Trophoblast cell (in vitro differentiated cells and primary cell): ENCODE results near the gene IMPDH2.
"Not testable (repeated sequence)": the region's sequence is repeated elsewhere in the genome, so short reads cannot be mapped to it uniquely, and the experiment has no call there.

Source experiments
- DNase-seq, 2 donors: peaks; one replicate each; pipeline ENCODE4 v3.0.0-alpha.2; 2016
- H2AFZ ChIP-seq: 2 replicates; pipeline ENCODE4 v1.6.1; 2013; ENCODE audit warnings: low read length, moderate library complexity, mild to moderate bottlenecking; ENCODE audit not compliant: insufficient read depth, poor library complexity
- H2AK5ac ChIP-seq: 2 replicates; pipeline ENCODE4 v1.6.1; 2013; ENCODE audit warnings: mild to moderate bottlenecking, low read length
- H2BK120ac ChIP-seq: 2 replicates; pipeline ENCODE4 v1.6.1; 2013; ENCODE audit warnings: low read length, mild to moderate bottlenecking, moderate library complexity; ENCODE audit not compliant: insufficient read depth, poor library complexity
- H2BK12ac ChIP-seq: 2 replicates; pipeline ENCODE4 v1.6.1; 2013; ENCODE audit warnings: mild to moderate bottlenecking, low read length, moderate library complexity
- H2BK5ac ChIP-seq: 2 replicates; pipeline ENCODE4 v1.6.1; 2013; ENCODE audit warnings: low read length, low read depth, moderate library complexity, mild to moderate bottlenecking; ENCODE audit not compliant: poor library complexity
- H3K14ac ChIP-seq: 2 replicates; pipeline ENCODE4 v1.6.1; 2013; ENCODE audit warnings: mild to moderate bottlenecking, low read length
- H3K18ac ChIP-seq: 2 replicates; pipeline ENCODE4 v1.6.1; 2013; ENCODE audit warnings: mild to moderate bottlenecking, low read length
- H3K23ac ChIP-seq: 2 replicates; pipeline ENCODE4 v1.6.1; 2013; ENCODE audit warnings: low read length
- H3K27ac ChIP-seq: 2 replicates; pipeline ENCODE4 v1.5.1; 2013; ENCODE audit warnings: low read depth, mild to moderate bottlenecking, inconsistent platforms, low read length, moderate library complexity
- H3K27me3 ChIP-seq: 2 replicates; pipeline ENCODE4 v1.6.1; 2013; ENCODE audit warnings: inconsistent platforms, mild to moderate bottlenecking, low read length, moderate library complexity; ENCODE audit not compliant: insufficient read depth
- H3K36me3 ChIP-seq, 2 experiments: 1 replicate in 1 of 2; 2 replicates in 1 of 2; pipeline ENCODE4 v1.6.1; 2013; ENCODE audit warnings: low read length in 2 of 2, mild to moderate bottlenecking in 2 of 2, moderate library complexity in 1 of 2; ENCODE audit not compliant: insufficient read depth in 2 of 2, control insufficient read depth in 1 of 2
- H3K4ac ChIP-seq: 2 replicates; pipeline ENCODE4 v1.6.1; 2013; ENCODE audit warnings: low read depth, mild to moderate bottlenecking, low read length, moderate library complexity
- H3K4me1 ChIP-seq, 2 experiments: 1 replicate in 1 of 2; 2 replicates in 1 of 2; pipeline ENCODE4 v1.6.1; 2013; ENCODE audit warnings: low read length in 2 of 2, mild to moderate bottlenecking in 2 of 2, moderate library complexity in 1 of 2; ENCODE audit not compliant: insufficient read depth in 2 of 2, control insufficient read depth in 1 of 2
- H3K4me2 ChIP-seq: 2 replicates; pipeline ENCODE4 v1.6.1; 2013; ENCODE audit warnings: inconsistent platforms, mild to moderate bottlenecking, low read length, moderate library complexity
- H3K4me3 ChIP-seq: 2 replicates; pipeline ENCODE4 v1.5.1; 2013; ENCODE audit warnings: mild to moderate bottlenecking, low read depth, low read length, inconsistent platforms
- H3K79me1 ChIP-seq: one replicate; pipeline ENCODE4 v1.6.1; 2013; ENCODE audit warnings: low read length
- H3K79me2 ChIP-seq: 2 replicates; pipeline ENCODE4 v1.6.1; 2013; ENCODE audit warnings: low read length, mild to moderate bottlenecking; ENCODE audit not compliant: control insufficient read depth, insufficient read depth, poor library complexity
- H3K9ac ChIP-seq: 2 replicates; pipeline ENCODE4 v1.6.1; 2013; ENCODE audit warnings: mild to moderate bottlenecking, low read length
- H3K9me3 ChIP-seq: 2 replicates; pipeline ENCODE4 v1.6.1; 2013; ENCODE audit warnings: low read depth, mild to moderate bottlenecking, control low read depth, inconsistent platforms, low read length; ENCODE audit not compliant: insufficient read depth
- H4K12ac ChIP-seq: 2 replicates; pipeline ENCODE4 v1.6.1; 2013; ENCODE audit warnings: low read depth, mild to moderate bottlenecking, low read length, moderate library complexity
- H4K8ac ChIP-seq: 2 replicates; pipeline ENCODE4 v1.6.1; 2013; ENCODE audit warnings: low read depth, mild to moderate bottlenecking, low read length, moderate library complexity
- H4K91ac ChIP-seq: one replicate; pipeline ENCODE4 v1.6.1; 2013; ENCODE audit warnings: low read depth, mild to moderate bottlenecking, low read length, moderate library complexity
- WGBS: extraction: QIAGEN DNeasy Blood & Tissue Kit; methylation state at CpG from one replicate; pipeline ENCODE4 v1.1.7; 2013; ENCODE audit warnings: missing lambda C conversion rate; ENCODE audit not compliant: insufficient read length, insufficient coverage; ENCODE audit errors: extremely low coverage; 5-methylcytosine and 5-hydroxymethylcytosine counted together

IMPDH2 gene

GRCh38 chr3:49012441-49013017, 16.7 kb downstream of the IMPDH2 start:
- WGBS = no CpG with 5 or more reads among the region's 17 CpGs
- Histone ChIP-seq H3K79me2 (peaks cover 6% of the 10 kb centered on the region), H4K91ac (no peak overlapping the region)

GRCh38 chr3:49009396-49009795, 19.8 kb downstream of the IMPDH2 start:
- H3K4ac ChIP-seq = peak overlapping the region; percentile 1
- no peak overlapping the region for H3K27ac ChIP-seq
- H2BK12ac ChIP-seq = no peak overlapping the region
- peaks cover 14% of the 10 kb centered on the region for H3K79me2 ChIP-seq
- H2AK5ac ChIP-seq = no peak overlapping the region
- H3K18ac ChIP-seq = no peak overlapping the region
- H2AFZ ChIP-seq = no peak overlapping the region
- no peak overlapping the region for H4K12ac ChIP-seq
- DNase-seq = no peak
- no peak overlapping the region for H3K23ac ChIP-seq
- WGBS = no CpG with 5 or more reads among the region's 3 CpGs
- H3K9me3 ChIP-seq = no peaks in the 10 kb centered on the region
- no peak overlapping the region for H4K8ac ChIP-seq
- H3K4me2 ChIP-seq = no peak overlapping the region
- no peaks in the 10 kb centered on the region for H3K27me3 ChIP-seq
- H4K91ac ChIP-seq = no peak overlapping the region
- peaks cover 10% of the 10 kb centered on the region for H3K79me1 ChIP-seq
- H2BK120ac ChIP-seq = no peak overlapping the region
- no peak overlapping the region for H3K14ac ChIP-seq
- H3K36me3 ChIP-seq = peaks cover 33% of the 10 kb centered on the region in 2 experiments
- H3K4me3 ChIP-seq = no peak overlapping the region
- peaks cover 13% of the 10 kb centered on the region in 2 experiments for H3K4me1 ChIP-seq
- no peak overlapping the region for H2BK5ac ChIP-seq
- no peak overlapping the region for H3K9ac ChIP-seq

More at GRCh38 chr3:49012441-49013017, 16.7 kb downstream of the IMPDH2 start:
- Histone ChIP-seq H3K9ac (no peak overlapping the region), H4K12ac (no peak overlapping the region), H2AFZ (no peak overlapping the region), H3K27me3 (no peaks in the 10 kb centered on the region), H3K18ac (no peak overlapping the region), H3K4ac (peak overlapping the region; percentile 42), H3K23ac (no peak overlapping the region), H3K4me2 (no peak overlapping the region), H3K27ac (no peak overlapping the region), H2AK5ac (no peak overlapping the region), H2BK5ac (no peak overlapping the region), H2BK120ac (no peak overlapping the region), H4K8ac (no peak overlapping the region), H3K4me3 (no peak overlapping the region), H2BK12ac (no peak overlapping the region), H3K14ac (no peak overlapping the region), H3K36me3 (peaks cover 57 to 60% of the 10 kb centered on the region in 2 experiments), H3K79me1 (peaks cover 1% of the 10 kb centered on the region), H3K9me3 (peaks cover 2% of the 10 kb centered on the region), H3K4me1 (peaks cover 6 to 13% of the 10 kb centered on the region in 2 experiments)
- no peak for DNase-seq

- peaks cover 25% of the 10 kb centered on the region in 2 experiments for H3K36me3 ChIP-seq
- H4K91ac ChIP-seq, H2BK5ac ChIP-seq, H4K8ac ChIP-seq, H3K9ac ChIP-seq, H2BK120ac ChIP-seq, H2AFZ ChIP-seq, H2AK5ac ChIP-seq, H3K27ac ChIP-seq, H3K18ac ChIP-seq, H3K23ac ChIP-seq, H2BK12ac ChIP-seq, H3K14ac ChIP-seq, H3K27me3 ChIP-seq, H3K4me3 ChIP-seq, H3K9me3 ChIP-seq, H4K12ac ChIP-seq: not testable (repeated sequence)
- WGBS = no CpG with 5 or more reads among the region's 5 CpGs
- DNase-seq = peak in 1 of 2 donors; percentile 28
- peaks cover 10% of the 10 kb centered on the region for H3K79me1 ChIP-seq
- peaks cover 13% of the 10 kb centered on the region in 2 experiments for H3K4me1 ChIP-seq
- H3K4ac ChIP-seq = peak overlapping the region; percentile 10
- peaks cover 14% of the 10 kb centered on the region for H3K79me2 ChIP-seq
- H3K4me2 ChIP-seq = peak overlapping the region; percentile 67
Measured at GRCh38 chr3:49008627-49009026, 20.6 kb downstream of the IMPDH2 start.

- Histone ChIP-seq H3K18ac (peak overlapping the region; percentile 99), H2BK120ac (peak overlapping the region; percentile 62), H2AK5ac (peak overlapping the region; percentile 82), H3K14ac (peak overlapping the region; percentile 93), H2BK12ac (no peak overlapping the region), H4K91ac (peak overlapping the region; percentile 98), H4K8ac (peak overlapping the region; percentile 95), H2BK5ac (peak overlapping the region; percentile 80), H3K79me1 (peaks cover 10% of the 10 kb centered on the region), H3K27me3 (no peaks in the 10 kb centered on the region), H4K12ac (peak overlapping the region; percentile 90), H3K4me2 (peak overlapping the region; percentile 77), H3K36me3 (peaks cover 18 to 19% of the 10 kb centered on the region in 2 experiments), H3K23ac (no peak overlapping the region), H3K9me3 (no peaks in the 10 kb centered on the region), H3K4me3 (peak overlapping the region; percentile 90), H3K27ac (peak overlapping the region; percentile 80), H3K9ac (peak overlapping the region; percentile 96), H3K4me1 (peaks cover 13% of the 10 kb centered on the region in 2 experiments), H2AFZ (peak overlapping the region; percentile 80), H3K79me2 (peaks cover 14% of the 10 kb centered on the region), H3K4ac (peak overlapping the region; percentile 95)
- WGBS = no CpG with 5 or more reads among the region's 41 CpGs
- DNase-seq = peak; percentile 74 to 83
Measured at GRCh38 chr3:49007771-49008528, 21.2 kb downstream of the IMPDH2 start.
